ENCODE results near the gene NFATC2.

Gene NFATC2

DNA sequence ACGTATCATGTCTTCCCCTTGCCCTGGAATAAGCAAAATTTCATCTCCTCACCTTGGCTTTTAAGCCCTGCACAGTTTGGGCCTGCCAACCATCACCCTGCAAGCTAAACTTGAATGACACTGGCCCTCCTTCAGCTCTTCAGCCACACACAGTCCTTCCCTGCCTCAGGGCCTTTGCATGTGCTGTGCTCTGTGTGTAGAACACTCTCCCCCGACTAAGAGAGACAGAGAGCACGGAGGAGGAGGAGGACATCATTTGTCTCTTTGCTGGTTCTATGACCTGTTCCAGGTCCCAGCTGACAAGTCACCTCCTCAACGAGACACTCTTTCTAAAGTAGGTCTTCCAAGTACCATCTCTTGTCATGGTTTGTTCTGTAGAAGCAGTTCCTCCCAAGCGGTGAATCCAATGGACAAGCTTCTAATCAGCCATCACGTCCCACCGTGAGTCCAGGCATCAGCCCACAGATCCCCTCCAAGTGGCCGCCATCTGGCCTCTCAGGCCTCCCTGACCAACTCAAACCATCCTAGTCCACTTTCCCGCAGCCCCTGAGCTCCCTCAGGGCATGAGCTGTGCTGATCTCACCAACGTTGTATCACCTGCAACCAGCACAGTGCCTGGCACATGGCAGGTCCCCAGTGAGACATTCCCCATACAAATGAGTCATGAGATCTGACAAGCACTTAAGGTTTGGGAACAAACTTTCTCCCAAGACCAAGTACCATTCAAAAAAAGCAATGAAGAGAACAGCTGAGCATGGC, 30.5 kb downstream of the NFATC2 start:
- no peak overlapping the region for H3K27ac ChIP-seq
- TF ChIP-seq, protein P1, sequence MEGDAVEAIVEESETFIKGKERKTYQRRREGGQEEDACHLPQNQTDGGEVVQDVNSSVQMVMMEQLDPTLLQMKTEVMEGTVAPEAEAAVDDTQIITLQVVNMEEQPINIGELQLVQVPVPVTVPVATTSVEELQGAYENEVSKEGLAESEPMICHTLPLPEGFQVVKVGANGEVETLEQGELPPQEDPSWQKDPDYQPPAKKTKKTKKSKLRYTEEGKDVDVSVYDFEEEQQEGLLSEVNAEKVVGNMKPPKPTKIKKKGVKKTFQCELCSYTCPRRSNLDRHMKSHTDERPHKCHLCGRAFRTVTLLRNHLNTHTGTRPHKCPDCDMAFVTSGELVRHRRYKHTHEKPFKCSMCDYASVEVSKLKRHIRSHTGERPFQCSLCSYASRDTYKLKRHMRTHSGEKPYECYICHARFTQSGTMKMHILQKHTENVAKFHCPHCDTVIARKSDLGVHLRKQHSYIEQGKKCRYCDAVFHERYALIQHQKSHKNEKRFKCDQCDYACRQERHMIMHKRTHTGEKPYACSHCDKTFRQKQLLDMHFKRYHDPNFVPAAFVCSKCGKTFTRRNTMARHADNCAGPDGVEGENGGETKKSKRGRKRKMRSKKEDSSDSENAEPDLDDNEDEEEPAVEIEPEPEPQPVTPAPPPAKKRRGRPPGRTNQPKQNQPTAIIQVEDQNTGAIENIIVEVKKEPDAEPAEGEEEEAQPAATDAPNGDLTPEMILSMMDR (conservative IDR thresholded peaks at IDR 0.05) = no peak

DNA sequence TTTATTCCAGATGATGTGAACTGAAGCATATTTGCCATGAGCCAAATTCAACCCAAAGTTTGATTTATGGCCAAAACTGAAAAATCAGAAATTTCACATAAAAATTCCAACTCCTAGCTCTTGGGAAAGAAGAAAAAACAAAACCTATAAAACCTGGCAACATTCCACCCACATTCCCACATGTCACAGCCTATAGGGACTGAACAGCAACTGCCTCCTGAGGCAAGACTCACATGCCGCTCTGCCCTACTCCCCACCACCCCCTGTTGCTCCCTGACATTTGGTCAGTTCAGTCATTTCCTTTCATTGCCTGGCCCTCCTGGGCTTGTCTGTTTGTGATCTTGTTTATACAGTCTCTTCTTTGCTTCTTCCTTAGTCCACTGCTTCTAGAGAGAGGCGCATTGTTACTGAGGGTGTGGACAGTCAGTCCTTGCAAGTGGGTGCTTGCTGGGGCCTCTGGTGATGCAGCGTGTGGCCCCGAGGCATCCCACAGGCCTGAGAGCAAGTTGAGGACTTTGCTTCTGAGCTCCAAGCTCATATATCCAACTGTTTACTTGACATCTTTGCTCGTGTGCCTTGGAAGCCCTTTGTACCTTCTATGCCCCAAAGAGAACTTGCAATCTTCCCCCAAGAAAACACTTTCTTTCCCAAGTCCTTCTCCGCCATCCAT, 31.4 kb downstream of the NFATC2 start:
- TF ChIP-seq, protein P1 (conservative IDR thresholded peaks at IDR 0.05) = no peak
- H3K27ac ChIP-seq = no peak overlapping the region

DNA sequence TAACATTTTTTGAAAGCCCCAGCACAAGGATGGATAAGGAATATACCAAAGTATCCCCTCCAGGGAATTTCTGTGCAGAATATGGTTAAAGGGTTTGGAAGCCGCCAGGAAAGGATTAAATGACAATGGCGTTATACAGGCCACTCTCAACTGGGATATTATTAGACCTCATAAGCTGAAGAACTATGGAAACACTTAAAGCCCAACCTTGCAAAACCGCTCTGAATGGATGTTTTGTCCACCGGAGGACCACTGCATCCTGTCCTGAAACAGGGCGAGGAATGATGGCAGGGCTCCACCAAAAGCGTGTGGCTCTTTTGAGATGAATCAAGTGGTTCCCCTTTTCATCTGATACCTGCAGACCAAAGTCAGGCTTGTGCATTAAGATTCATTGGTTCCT, 32.4 kb downstream of the NFATC2 start:
- TF ChIP-seq, protein P1 (conservative IDR thresholded peaks at IDR 0.05) = no peak
- peak overlapping the region; percentile 52 for H3K27ac ChIP-seq

DNA sequence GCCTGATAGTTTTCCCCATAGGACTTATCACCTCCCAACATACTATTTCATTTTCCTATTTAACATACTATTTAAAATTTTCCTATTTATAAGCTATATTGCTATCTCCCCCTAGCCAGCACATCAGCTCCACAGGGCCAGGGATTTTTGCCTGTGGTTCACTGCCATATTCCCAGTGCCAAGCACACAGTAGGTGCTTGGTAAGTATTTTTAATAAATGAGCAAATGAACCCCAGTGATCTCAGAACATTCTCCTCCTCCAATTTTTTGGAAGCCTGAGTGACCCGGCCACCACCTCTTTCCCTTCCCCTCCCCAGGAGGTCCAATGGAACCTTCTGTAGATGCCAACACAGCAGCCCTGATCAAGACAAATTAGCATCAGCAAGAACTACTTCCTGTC, 33.3 kb downstream of the NFATC2 start:
- TF ChIP-seq, protein P1 (conservative IDR thresholded peaks at IDR 0.05) = no peak
- H3K27ac ChIP-seq = peak overlapping the region; percentile 52

DNA sequence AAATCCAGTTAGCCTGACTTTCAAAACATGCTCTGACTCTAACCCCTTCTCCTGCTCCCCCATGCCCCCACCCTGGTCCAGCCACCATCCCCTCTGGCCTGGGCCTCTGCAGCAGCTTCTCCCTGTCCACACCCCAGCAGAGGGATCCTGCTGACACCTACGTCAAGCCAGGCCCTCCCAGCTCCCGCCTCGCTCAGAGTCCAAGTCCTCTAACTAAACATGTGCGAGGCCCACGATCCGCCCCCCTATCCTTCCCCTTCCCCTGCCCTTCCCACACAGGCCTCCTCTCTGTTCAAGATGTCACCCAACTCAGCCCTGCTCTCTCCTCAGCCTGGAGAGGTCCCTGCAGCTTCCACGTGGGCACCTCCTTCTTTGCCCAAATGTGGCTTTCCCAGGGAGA, 33.7 kb downstream of the NFATC2 start:
- TF ChIP-seq, protein P1 (conservative IDR thresholded peaks at IDR 0.05) = no peak
- peak overlapping the region; percentile 52 for H3K27ac ChIP-seq

DNA sequence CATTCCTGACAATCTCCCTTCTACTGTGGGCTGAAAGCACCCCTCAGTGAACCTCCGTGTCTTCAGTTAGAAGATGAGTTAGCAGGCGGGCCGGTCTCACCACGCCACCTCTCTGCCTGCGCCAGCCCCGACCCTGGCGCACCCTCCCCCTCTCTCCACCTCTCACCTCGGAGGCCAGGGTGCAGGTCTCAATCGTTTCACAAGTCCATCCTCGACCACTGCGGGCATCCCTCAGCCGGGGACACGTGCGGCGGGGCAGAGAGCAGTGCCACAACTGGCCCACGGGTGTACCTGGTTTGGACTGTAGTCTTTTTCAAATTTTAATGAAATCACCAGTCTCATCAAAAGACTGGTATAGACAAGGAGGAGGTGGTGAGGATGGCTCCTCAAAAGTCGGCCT, 34.4 kb downstream of the NFATC2 start:
- TF ChIP-seq, protein P1 (conservative IDR thresholded peaks at IDR 0.05) = no peak
- H3K27ac ChIP-seq = no peak overlapping the region

DNA sequence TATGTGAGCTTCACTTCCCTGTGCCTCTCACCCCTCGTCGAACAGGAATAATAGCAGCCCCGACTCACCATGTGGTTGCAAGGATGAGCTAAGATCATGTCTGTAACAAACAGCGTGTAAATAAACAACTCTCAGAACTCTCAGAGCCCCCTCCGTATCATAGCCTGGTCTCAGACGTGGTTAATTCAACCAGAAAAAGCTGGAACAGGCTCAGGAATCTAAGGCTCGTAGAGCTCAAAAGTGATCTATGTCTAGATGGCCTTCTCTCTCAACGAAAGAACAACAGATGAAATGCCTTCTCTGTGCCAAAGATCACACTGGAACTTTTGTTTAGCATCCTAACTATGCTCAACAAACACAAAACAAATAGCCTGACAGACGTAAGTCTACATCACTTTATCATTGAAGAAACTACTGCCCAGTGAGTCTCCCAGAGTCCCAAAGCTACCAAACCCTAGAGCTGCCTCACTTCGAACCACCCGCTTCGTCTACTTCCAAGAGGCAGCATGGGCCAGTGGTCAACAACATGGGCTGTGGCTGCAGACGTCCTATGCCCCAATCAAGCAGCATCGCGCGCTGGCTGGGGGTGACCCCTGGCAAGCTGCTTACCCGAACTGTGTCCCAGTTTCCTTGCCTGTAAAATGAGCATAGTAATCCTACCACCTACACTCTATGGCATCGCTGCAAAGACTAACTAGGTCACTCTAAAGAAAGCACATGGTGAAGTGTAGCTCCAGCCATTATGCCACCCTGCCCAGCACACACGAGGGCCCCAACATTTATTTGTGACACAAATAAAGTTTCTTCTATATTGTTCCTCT, 35.1 kb downstream of the NFATC2 start:
- TF ChIP-seq, protein P1 (conservative IDR thresholded peaks at IDR 0.05) = no peak
- H3K27ac ChIP-seq = no peak overlapping the region

Data from VCaP (cell line).